HL-60/S4 treated with retinoic acid at 250 ng/mL for 4 days and 3 days (cell line): ENCODE data around the gene OS9.

Experiments
- in situ Hi-C: fragments of 300-500 bp; cut with MboI; formaldehyde crosslinking; loops from 2 replicates; pipeline ENCODE4 v1.7.0; 2022; ENCODE audit warnings: low sequenced_read_pairs

The OS9 gene

DNA sequence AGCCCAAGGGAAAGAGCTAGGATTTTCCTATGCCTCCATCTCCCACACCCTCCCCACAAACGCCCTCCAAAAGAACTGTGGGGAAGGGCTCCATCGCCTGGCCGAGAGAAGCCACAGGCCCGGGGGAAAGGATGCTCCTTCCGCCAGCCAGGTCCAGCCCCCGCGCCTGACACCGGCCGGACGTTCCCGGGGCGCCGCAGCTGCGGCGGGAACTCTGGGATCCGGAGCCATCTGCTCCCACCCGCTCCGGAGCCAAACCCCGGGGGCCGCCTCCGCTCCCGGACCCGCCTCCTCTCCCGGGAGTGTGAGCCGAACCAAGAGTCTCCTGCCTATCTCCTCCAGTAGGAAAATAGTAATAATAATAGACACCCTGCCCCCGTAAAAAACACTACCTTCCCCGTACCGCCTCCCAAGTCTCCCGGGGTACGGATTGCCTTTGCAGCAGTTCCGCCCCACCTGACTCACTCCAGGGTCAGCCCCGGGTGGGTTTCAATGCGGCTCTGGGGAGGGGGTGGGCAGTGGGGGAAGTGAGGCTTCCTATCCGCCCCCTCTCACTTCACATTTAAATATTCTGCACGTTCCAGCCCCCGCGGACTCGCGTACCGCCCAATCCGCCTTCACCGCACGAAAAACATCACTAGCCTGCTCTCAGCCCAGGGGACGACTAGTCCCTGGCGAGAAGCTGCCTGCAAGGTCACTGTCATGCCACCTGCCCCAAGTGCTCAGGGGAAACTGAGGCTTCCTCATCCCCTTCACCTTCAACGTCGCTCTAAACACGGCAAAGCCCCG is 42.2 kb downstream of the OS9 start:
- in situ Hi-C loops = no loop called here

DNA sequence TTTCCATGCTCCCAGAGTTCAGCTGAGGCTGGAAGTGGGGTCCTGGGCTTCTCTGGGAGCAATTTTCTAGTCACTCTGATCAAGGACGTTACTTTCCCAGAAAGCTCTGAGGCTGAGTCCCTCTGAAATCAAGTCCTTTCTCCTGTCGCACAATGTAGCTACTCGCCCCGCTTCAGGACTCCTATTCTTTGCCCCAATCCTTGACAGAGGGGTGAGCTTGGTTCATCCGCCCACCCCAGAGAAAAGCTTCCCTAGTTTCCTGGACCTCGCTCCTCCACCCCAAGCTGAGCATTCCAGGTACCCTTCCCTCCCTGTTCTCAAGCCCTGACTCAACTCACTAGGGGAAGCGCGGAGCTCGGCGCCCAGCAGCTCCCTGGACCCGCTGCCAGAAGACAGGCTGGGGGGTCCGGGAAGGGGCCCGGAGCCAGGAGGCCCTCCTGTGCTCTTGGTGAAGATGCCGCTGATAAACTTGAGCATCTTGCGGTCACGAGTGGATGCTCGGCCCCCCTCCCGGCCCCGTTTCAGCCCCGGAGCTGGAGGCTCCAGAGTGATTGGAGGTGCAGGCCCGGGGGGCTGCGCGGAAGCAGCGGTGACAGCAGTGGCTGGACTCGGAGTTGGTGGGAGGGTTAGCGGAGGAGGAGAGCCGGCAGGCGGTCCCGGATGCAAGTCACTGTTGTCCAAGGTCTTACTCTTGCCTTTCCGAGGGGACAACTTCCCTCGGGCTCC is 43.0 kb downstream of the OS9 start:
- in situ Hi-C loops = no loop called here

DNA sequence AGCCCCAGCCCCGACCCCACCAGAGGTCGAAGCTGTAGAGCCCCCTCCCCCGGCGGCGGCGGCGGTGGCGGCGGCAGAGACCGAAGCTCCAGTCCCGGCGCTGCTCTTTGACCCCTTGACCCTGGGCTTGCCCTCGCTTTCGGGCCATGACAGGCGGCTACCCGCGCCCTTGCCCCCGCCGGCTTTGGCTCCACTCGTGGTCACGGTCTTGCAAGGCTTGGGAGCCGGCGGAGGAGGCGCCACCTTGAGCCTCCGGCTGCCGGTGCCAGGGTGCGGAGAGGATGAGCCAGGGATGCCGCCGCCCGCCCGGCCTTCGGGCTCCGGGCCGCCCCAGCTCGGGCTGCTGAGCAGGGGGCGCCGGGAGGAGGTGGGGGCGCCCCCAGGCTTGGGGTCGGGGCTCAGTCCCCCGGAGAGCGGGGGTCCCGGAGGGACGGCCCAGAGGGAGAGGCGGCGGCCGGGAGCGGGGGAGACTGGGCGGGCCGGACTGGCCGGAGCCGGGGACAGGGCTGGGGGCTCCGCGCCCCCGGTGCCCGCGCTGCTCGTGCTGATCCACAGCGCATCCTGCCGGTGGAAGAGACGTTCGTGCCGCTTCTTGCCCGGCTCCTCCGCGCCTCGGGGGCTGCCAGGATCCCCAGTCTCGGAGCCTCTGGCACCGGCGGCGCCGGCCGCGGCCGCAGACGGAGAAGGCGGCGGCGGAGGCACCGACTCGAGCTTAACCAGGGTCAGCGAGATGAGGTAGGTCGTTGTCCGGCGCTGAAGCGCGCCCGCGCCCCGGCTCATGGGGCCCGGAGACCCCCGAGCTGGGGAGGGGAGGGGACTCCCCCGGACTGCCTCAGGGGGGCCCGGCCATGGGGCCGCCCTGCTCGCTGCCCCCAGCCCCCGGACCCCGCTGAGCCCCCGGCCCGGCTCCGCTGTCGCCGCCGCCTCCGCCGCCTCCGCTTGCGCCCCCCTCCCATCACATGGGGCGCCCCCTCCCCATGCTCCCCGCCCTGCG is 43.8 kb downstream of the OS9 start:
- in situ Hi-C loops = no loop called here

DNA sequence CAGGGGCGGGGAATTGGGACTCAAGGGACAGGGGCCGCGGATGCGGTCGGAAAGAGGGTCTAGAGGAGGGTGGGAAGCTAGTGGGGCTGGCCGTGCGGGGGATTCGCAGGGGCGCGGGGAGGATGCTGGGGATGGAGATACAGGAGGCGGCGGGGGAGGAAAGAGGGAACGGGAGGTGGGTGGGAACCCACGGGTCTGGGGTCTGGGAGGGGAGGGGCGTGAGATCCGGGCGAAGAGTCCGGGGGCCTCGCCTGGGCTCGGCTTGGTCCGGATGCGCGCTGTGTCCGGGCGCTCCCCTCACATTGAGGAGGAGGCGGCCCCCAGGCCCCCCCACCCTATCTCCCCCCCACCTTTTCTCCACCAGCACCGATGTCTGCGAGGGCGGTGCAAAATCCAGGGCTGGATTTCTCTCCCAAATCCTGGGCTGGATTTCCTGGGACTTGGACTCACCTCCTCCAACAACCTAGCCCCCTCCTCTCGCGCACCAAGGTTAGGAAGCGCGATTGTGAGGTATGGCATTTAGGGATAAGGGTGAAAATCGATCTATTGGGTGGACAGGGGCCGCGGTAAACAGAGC is 44.8 kb downstream of the OS9 start, which contains the start of gene AGAP2:
AGAP2 (minus strand) TSS at position 82 of the 577 bp plus-strand sequence. CDS start 496 bp downstream, outside the sequence.
- in situ Hi-C loops = no loop called here

DNA sequence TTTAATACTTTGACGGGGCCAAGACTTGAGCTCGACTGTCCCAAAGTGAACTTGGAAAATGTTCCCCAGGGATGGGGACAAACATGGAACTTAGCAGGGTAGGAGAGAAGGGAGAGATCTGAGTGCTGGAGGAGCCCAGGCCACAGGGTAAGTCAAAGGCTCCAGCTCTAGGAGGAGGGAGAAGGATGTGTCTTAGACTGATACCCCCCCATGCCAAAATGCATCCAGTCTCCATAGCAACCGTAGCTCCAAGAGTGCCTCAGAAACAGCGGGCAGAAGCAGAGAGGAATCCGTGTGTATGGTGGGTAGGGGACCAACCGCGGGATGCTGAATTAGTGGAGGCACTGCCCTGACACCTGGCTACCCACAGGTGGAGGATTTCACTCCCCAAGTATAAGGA is 45.5 kb downstream of the OS9 start:
- in situ Hi-C loops = no loop called here

DNA sequence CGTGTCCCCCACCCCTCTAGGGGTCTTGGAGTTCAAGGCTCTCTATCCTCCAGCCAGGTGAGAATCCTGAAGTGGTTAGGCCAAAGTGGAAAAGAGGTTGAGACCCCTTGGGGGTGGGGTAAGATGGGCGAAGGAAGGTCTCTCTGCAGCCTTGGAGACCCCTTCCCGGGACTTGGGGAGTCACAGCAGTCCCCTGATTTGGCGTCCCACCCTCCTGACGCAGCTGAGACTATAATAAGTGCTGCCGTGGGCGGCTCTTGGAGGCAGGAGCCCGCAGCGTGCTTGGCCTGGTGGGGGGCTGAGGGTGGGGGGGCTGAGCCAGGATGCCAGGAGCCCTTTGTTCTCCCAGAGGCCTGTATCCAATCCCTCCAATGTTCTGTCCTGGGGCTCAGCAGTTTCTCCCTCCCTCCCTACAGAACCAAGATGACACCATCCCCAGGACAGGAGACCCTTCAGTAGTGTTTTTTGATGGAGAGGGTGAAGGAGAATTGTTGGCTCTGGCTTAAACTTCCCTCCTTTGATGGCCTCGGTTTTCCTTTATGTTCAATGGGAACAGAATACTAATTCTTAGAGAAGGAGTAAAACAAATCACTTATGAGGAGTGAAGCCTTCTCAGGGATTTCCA is 46.1 kb downstream of the OS9 start:
- in situ Hi-C loops = no loop called here

DNA sequence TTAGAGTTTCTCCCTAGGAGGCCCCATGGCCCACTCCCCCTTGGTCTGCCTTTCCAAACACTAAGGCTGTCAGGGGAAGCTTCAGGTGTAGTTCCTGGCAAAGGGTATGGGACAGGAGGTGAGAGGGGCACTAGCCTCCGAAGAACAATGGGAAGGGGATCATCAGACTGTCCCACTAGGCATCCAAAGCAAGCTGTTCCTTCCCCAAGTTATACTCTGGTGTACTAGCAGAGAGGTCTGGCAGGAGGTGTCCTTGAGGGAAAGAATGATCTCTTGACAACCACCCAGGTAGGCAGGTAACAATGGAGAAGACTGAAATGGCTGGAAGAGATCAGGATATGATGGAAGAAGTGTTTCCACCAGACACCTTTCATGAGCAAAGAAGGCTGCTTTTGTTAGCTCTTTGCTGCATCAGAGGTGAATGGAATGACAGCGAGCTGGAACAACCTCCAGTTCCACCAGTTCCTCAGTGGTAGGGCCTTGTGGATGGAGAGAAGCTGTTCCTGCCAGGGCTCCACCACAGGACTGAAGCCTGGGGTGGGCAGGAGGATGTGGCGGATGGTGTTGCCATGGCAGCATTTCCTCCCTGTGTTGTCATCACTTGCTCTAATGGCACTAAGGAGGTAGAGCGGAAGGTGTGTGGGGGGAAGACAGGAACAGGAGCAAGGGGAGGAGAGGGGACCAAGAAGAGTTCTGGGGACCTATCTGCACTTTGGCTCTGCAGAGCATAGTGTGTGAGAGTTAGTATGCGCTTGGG is 46.9 kb downstream of the OS9 start:
- in situ Hi-C loops = no loop called here

DNA sequence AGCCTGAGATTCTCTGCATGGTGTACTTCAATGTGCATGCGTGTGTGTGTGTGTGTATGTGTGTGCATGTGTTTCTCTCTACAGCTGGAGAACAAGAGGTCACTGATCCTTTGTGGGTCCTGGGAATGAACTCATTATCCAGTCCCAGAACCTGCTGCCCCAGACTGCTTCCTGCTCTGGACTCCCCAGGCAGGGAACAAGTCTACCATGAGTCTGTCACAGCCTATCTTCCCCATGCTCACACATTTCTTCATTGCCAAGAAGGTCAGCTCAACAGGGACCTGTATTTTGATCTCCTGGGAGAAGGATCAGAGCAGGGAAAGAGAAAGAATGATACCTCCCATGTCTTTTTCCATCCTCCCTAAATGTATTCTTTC is 47.5 kb downstream of the OS9 start:
- in situ Hi-C loops = no loop called here

DNA sequence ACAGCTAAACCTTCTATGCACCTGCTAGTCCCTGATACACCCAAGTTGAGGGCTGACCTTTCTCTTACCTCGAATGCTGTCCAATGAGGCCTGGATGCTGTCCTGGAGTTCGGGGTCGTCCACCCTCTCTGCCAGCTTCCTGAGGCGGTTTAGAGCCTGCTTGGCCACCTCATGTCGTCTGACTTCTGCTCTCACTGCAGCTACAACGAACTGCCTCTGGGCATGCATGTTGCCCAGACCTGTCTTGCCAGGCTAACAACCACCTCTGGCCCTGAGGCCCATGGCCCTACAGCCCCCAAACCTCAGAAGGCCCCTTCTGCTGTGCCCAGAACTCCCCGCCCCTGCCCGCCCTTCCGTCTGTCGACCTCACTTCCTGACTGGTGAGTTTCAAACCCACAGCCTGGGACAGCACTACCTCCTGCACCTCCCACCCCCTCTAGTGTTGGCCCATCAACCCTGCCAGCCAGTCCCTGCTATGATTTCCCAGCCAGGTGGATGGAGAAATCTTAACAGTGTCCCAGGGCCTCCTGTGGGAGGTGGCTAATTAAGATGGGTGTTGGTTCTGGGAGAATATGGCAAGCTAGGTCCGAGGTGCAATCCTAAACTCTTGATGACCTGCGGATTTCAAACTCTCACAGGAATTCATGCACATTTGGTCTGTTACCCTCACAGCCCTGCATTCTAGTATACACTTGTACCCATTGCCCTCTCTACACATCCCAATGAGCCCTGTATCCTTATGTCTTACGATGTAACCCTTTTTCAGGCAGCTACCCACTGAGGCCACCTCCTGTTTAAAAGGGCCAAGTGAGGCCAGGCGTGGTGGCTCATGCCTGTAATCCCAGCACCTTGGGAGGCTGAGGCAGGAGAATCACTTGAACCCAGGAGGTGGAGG is 48.2 kb downstream of the OS9 start:
- in situ Hi-C loops = no loop called here

DNA sequence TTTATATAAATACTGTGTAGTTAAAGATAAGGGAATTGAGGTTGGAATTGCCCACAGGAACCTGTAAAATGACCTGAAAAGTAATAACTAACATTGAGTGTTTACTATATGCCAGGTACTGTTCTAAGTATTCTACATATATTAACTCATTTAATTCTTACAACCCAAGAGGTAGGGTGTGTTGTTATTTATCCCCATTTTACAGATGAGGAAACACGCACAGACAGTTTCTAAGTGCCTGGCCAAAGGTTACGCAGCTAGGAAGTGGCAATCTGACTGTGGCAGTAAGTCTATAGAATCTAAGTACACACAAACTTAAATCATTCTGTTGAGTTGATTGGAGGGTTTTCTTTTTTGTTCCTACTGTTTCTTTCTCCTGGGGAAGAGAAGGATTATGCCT is 49.8 kb downstream of the OS9 start:
- in situ Hi-C loops = no loop called here

DNA sequence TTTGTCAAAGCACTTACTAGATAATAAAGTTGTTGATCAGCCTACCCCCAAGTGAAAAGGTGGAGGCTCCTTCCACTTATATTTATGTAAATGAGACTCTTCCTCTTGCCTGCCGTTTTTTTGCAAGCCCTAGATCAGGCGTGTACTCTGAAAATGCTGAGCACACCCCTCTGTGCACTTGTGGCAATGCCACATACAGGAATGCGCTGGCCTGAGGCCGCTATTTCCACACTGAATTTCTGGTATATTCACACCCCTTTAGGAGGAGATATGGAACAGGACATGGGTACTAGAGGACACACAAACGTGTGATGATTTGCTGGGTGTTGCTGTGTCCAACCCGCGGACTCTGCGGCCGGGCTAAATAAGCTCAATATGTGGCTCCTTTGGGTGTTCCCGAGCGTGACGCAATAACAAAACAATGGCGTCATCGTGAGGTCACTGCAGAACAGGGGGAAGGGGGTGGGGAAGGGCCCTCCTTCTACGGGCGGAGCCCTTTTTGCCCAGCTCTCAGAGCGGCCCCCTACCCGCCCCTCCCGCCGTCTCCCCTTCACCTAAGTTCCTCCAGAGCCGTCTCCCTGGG is 50.4 kb downstream of the OS9 start:
- in situ Hi-C loops = no loop called here

DNA sequence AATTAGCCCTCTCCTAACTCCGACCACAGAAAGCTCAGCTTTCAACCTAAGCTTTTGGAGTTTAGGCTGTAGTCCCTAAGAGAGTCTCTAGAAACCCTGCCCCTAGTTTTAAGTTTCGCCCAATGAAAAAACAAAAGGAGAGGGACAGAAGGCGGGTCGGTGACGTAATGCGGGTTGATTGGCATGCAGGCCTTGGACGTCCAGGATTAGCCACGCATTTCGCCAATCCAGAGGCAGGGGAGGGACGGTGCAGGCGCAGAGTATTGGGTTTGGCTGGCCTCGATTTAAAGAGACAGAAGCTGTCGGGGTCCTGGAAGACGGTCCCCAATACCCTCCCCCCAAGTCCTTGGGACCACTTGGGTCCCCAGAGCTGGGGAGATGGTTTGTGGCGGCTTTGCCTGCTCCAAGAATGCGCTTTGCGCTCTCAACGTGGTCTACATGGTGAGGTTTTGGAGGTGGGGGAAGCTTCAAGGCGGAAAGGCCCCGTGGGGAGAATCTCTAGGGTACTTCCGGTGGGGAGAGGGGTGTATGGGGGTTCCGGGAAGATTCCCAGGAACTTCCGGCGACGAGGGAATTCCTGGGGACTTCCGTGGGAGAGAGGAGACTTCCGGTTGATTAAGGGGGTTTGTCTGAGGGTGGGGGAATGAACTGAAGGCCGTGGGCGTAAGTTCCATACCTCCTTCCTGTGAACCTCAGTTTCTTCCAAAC is 51.0 kb downstream of the OS9 start, which contains the start of gene TSPAN31:
TSPAN31 (plus strand) TSS at position 263 of the 708 bp plus-strand sequence; CDS start at position 379, 116 bp downstream.
- in situ Hi-C loops = no loop called here

DNA sequence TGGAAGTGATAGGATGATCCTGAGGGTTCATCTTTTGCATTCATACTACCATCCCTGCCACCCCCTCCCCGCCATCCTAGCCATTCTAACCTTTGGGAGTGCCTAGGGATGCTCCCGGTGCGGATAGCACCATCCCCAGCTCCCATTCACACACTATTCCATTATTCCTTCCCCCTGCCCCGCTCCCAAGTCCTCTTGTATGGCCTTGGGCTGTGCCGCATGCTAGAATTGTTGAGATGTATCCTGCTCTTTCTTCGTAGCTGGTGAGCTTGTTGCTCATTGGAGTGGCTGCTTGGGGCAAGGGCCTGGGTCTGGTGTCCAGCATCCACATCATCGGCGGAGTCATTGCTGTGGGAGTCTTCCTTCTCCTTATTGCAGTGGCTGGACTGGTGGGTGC is 51.6 kb downstream of the OS9 start:
- in situ Hi-C loops = no loop called here

DNA sequence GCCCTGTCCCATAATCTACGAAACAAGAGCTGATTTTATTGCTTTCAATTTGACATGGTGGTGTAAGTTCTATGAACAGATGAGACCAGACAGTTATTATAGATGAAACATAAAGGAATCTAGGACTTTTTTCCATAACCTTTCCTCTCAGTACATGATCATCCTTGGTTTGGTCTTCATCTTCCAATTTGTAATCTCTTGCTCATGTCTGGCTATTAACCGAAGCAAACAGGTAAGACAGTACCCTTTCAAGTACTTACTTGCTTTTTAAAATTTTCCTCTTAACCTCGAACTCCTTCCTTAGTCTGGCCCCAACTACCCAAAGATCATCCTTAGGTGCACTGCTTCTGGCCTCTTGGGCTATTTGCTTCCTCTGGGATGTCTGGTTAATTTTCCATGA is 52.1 kb downstream of the OS9 start:
- in situ Hi-C loops = no loop called here

DNA sequence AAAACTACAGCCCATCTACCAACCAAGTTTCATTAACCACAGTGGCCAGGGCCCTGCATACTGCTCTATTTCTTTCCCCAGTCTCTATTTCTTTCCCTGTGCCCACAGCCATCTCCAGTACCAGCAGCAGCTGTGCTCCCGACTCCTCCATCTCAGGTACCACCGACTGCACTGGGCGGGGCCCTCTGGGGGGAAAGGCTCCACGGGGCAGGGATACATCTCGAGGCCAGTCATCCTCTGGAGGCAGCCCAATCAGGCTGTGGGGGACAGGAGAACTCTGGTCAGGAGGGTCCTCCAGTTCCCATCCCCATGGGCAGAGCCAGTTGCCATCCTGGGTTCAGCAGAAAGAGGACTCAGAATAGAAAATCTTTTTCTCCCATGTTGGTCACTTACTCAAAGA is 55.1 kb downstream of the OS9 start:
- in situ Hi-C loops = no loop called here

DNA sequence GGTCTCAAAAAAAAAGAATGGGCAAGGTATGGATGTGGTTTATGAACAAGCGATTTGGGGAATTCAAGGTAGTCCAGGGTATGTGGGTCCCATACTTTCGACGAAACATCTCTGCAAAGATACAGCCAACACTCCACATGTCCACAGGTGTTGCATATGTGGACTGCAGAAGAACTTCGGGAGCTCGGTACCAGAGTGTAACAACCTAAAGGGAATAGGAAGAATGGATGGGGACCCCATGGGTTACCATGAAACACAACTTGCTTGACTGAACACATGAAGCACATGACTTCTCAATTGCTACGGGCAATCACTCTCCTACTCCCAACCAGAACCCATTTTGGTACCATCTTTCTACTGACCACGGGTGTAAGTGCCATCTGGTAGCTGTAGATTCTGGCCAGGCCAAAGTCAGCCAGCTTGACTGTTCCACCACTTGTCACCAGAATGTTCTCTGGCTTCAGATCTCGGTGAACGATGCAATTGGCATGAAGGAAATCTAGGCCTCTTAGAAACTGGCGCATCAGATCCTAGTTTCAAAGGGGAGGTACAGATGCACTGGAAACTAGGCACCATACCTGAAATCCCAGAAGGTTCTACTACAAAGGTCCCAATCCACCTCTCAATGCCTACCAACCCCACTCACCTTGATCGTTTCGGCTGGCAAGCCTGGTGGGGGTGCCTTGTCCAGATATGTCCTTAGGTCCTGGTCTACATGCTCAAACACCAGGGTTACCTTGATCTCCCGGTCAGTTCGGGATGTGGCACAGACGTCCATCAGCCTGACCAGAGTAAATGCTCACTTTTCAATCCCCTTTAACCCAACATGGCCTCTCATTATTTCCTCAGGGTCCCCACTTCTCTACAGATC is 56.9 kb downstream of the OS9 start:
- in situ Hi-C loops = no loop called here

DNA sequence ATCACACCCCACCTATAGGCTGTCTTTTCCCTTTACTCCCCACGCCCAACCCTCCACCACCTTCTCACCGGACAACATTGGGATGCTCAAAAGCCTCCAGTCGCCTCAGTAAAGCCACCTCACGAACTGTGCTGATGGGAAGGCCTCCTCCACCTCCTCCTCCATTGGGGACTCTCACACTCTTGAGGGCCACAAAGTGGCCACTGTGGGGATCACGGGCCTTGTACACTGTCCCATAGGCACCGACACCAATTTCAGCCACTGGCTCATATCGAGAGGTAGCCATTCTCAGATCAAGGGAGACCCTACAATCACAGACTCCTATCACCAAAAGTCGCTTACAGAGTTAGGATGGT is 57.5 kb downstream of the OS9 start:
- in situ Hi-C loops = no loop called here
